ENCODE measurements around the gene SMYD3.

GRCh38 chr1:246216906-246217305, 290.2 kb downstream of the SMYD3 start:
- TF ChIP-seq, protein P1, sequence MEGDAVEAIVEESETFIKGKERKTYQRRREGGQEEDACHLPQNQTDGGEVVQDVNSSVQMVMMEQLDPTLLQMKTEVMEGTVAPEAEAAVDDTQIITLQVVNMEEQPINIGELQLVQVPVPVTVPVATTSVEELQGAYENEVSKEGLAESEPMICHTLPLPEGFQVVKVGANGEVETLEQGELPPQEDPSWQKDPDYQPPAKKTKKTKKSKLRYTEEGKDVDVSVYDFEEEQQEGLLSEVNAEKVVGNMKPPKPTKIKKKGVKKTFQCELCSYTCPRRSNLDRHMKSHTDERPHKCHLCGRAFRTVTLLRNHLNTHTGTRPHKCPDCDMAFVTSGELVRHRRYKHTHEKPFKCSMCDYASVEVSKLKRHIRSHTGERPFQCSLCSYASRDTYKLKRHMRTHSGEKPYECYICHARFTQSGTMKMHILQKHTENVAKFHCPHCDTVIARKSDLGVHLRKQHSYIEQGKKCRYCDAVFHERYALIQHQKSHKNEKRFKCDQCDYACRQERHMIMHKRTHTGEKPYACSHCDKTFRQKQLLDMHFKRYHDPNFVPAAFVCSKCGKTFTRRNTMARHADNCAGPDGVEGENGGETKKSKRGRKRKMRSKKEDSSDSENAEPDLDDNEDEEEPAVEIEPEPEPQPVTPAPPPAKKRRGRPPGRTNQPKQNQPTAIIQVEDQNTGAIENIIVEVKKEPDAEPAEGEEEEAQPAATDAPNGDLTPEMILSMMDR (IDR thresholded peaks at IDR 0.05; ENCODE audit: insufficient read depth, low read length, poor library complexity, severe bottlenecking), result no peak
- TF ChIP-seq EZH2phosphoT487 (conservative IDR thresholded peaks at IDR 0.05; ENCODE audit: low read length), result no peak
